Skin of body (tissue), 2 donors: ENCODE data around the gene ICE1. TPM values are rescaled to one million over a fixed set of nuclear protein-coding genes. Genes with fewer than 3 reads are reported as not detected.
"Not testable (repeated sequence)": the region's sequence is repeated elsewhere in the genome, so short reads cannot be mapped to it uniquely, and the experiment has no call there.

Source experiments
- DNase-seq: peaks from one replicate; lab custom pipeline; 2025; lab: John Stamatoyannopoulos, UW
- total RNA-seq: library from RNA; depleted of rRNA; stranded (reverse); fragments of >200 nt; gene quantifications from one replicate; pipeline ENCODE4 v1.2.3, GENCODE V29; 2014

ICE1 gene
- total RNA-seq, 1 donor from 2014 or later: 27.4 TPM

DNA sequence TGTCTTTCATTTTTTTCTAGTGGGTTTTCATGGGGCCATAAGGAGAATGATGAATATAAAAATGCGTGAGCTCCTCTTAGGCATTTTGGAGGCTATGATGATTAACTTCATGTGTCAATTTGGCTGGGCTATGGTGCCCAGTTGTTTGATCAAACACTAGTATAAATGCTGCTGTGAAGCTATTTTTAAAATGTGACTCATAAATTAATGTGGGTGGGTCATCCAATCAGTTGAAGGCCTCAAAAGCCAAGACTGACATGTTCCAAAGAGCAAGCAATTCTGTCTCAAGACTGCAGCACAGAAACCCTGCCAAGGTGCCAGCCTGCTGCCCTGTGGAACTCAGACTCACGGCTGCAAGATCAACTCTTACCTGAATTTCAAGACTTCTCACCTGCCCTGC is 24.4 kb upstream of the ICE1 start:
- DNase-seq: no peak

- no peak for DNase-seq
These were observed 21.4 kb upstream of the ICE1 start for GRCh38 chr5:5401095-5401494.

- DNase-seq: no peak
These were observed 18.7 kb upstream of the ICE1 start for GRCh38 chr5:5403741-5404140.

DNA sequence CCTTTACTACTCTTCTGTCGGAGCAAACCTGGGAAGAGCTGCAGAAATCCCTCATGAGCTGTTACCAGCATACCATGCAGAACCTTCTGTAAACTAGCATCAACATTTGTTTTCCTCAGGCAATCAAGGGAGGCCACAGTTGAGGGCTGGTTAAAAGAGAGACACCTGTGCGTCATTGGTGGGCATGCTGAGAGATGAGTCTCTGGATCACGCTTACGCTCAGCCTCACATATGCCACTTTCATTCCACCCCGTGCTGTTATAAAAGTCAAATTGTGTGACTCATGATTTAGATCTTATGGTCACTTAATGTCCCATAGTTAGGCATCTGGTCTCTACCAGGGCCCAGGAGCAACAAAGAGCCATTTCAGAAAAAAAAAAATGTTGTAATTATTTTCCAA is 18.1 kb upstream of the ICE1 start:
- no peak for DNase-seq

DNA sequence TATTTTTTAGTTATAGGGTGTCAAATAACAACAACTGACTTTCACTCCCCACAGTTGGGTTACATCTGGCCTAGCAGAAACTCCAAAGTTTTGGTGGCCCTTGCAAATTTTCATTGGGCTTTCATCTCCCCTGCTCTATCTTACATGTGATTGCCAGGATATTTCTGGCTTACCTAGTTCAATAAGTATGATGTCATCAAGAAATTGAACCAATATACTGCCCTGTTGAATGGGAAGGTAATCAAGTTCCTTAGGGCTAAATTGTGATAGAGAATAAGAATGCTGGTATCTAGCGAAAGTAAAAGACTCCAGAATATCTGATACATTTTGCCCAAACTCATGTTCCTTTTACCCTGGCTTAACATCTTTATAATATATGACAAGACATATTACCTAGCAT is 17.0 kb upstream of the ICE1 start:
- no peak for DNase-seq

GRCh38 chr5:5407924-5408323 is 14.6 kb upstream of the ICE1 start:
- DNase-seq: no peak

GRCh38 chr5:5409151-5409810 is 13.2 kb upstream of the ICE1 start:
- no peak for DNase-seq

GRCh38 chr5:5413856-5414255 is 8.6 kb upstream of the ICE1 start:
- not testable (repeated sequence) for DNase-seq

DNA sequence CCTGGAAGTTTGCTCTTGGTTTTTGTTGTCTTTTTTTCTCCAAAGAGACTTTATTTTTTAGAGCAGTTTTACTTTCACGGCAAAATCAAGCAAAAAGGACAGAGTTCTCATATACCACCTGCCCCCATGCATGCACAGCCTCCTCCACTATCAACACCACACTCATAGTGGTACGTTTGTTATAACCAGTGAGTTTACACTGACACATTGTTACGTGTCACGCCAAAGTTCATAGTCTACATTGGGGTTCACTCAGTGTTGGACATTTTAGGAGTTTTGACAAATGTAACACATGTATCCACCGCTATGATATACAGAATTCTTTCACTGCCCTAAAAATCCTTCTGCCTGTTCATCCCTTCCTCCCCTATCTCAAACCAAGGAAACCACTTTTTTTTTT is 7.5 kb upstream of the ICE1 start:
- no peak for DNase-seq

- DNase-seq: no peak
These were observed 5.7 kb upstream of the ICE1 start for GRCh38 chr5:5416733-5417132.

- no peak for DNase-seq
These were observed 4.5 kb upstream of the ICE1 start for GRCh38 chr5:5418006-5418405.

- no peak for DNase-seq
These were observed 3.7 kb upstream of the ICE1 start for GRCh38 chr5:5418764-5419163.

- peak; percentile 75 for DNase-seq
These were observed 2.9 kb upstream of the ICE1 start for GRCh38 chr5:5419291-5420210.

DNA sequence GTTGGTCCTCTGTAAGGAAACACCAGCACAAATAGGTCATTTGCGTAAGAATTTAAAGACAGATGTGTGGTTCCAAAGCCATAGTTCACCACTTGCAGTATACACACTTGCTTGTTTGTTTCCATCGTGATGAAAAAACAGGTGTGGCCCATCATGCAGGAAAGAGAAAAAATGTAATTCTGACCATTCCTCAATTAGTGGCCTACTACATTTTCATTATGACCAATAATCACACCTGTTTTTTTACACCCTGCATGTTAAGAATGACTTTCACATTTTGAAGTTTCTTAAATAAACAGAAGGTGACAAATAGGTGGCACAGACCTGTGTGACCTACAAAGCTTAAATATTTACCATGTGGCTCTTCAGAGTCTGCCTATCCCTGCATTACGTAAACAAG is 2.2 kb upstream of the ICE1 start:
- DNase-seq: no peak

- DNase-seq: no peak
These were observed 1.1 kb upstream of the ICE1 start for GRCh38 chr5:5421149-5421960.

DNA sequence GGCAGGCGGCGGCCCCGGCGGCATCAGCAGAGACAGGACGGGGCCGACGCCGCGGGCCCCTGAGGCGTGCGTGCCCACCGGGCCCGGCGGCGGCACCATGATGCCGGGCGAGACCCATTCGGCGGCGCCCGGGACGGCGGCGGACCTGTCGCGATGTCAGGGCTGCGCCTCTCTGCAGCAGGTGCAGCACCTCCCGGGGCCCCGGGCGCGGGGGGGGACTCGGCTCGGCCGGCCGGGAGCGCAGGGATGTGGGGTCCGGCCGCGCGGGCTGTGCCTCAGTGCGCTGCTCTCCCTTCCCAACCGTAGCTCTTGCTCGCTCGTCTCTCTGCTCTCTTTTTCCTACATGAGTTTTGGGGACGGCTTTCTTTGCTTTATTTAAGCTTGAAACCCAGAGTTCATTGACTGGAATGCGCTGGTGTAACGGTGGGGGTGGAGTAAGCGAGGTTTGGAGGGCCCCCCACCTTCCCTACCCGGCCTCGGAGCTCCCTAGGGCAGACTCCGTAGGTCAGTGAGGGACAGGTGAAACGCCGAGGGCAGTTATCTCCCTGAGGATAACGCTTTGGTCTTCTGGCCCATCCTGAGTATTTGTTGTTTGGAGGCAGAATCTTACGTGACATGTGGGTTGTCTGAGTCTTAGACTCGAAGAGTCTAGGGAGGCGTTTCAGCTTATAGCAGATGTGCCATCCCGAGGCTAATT is 490 bp downstream of the ICE1 start:
- DNase-seq: no peak

- DNase-seq: no peak
These were observed 1.1 kb downstream of the ICE1 start for GRCh38 chr5:5423586-5423985.

- DNase-seq: no peak
These were observed 2.3 kb downstream of the ICE1 start for GRCh38 chr5:5424736-5425135.

DNA sequence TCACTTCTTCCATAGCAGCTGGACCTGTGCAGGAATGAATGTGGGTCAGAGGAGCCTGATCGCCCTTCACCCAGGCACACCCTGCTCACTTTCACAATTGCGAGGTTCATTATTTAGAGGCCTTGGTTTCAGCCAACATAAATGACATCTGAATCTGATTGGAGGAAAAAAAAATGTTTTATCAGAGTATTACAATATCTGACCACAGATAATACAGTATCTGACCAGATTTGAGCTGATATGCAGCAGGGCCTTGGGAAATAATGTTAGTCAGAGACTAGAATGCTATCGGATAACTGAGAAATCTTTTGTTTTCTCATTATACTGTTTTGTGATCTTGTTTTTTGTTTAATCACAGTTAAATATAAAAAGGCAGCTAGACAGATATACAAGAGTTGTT is 7.7 kb downstream of the ICE1 start:
- DNase-seq: no peak

DNA sequence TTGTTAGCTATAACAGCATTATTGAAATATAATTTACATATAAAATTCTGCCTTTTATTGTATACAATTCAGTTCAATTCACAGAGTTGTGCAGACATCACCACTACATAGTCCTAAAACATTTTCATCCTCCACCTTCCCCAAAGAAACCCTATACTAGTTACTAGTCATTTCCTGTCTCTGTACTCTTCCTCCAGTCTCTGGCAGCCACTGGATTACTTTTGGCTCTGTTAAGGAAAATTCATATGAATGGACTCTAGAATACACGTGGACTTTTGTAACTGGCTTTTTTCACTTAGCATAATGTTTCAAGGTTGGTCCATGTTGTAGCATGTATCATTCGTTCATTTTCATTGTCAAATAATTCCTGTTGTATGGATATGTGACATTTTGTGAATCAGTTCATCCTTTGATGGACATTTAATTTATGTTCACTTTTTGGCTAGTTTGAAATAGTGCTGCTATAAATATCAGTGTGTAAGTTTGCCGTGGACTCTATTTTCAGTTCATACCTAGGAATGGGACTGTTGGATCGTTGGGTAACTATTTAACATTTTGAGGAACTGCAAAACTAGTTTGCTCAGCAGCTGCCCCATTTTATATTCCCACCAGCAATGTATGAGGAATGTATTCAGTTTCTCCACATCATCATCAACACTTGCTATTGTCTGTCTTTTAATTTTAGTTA is 9.7 kb downstream of the ICE1 start:
- DNase-seq: no peak

GRCh38 chr5:5436203-5436760 is 13.8 kb downstream of the ICE1 start:
- no peak for DNase-seq
